Right lobe of liver (tissue), 4 donors: ENCODE data around the gene DNAJB1.

Experiments used
- CTCF ChIP-seq, 4 donors: fragments of 200-600 bp in 3 of 4; fragments of 450-650 bp in 1 of 4; IDR thresholded peaks; one replicate each; pipeline versions ENCODE4 v1.5.1 to v1.8.0; 2016 to 2022; ENCODE audit warnings: antibody characterized with exemption in 4 of 4, mild to moderate bottlenecking in 2 of 4
- POLR2A ChIP-seq: fragments of 450-650 bp; IDR thresholded peaks from one replicate; pipeline ENCODE4 v1.6.1; 2017; ENCODE audit warnings: antibody characterized with exemption, mild to moderate bottlenecking
- donor health status: DM: no; HTN: no; CAD: no.
- donor health status: DM: no; HTN: no; CAD: no.
- donor health status: DM: no; HTN: yes; CAD: no.

GRCh38 chr19:14479975-14480699 lies 38.1 kb downstream of the DNAJB1 start:
- TF ChIP-seq CTCF (IDR thresholded peaks at IDR 0.05) (peak; percentile 54 to 72 (median 65)), POLR2A (no peak)
